Putamen (tissue), 1 donor: ENCODE results near the gene TUBGCP6.

Experiments used
- DNase-seq: peaks from one replicate; pipeline ENCODE4 v3.0.0-alpha.2; 2016; ENCODE audit warnings: low spot score

Gene TUBGCP6

DNA sequence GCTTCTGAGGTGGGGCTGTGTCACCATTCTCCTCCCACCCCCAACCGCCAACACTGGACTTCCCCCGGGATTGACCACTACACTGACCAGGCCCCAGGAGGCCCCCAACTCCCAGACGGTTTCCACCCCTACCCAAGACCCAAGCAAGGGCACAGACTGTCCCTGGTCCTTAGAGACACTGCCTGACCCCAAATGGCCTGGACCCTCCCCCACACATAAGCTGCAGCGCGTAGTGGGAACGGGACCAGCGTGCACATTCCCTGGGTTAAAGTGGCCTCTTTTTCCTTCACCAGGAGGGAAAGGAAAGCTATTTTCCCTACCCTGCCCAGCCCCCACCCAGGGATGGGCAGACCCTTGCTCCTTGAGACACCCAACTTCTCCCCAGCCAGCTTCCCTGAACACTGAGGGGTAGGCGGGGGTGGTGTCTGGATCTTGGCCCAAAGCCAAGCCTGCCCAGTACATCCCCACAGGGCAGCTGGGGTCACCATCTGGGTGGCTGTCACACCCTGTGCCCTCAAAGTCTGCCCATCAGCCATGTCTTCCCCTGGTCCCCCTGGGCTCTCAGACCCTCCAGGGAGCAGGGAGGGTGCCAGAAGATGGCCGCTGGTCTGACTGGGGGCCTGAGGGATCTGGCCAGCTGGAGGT lies 18.3 kb upstream of the TUBGCP6 start:
- DNase-seq, result no peak

DNA sequence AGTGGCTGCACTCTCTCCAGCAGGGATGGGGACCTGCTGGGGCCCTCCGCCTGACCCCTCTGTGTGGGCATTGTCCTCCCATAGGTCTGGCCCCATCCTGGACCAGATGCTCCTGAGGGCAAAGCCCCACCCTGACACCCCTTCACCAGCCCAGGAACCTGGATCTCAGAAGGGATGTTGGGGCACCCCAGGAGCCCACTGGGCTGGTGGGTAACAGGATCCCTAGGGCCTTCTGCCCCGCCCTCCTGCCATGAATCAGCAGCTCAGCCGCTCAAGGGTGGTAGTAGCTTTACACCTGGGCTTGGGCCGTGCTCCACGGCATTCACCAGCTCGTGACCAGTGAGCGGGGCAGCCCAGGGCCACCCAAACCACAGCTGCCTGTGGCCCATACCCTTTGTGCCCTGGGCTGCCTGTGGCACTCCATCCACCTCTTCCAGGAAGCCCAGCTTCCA lies 17.7 kb upstream of the TUBGCP6 start:
- no peak for DNase-seq

DNA sequence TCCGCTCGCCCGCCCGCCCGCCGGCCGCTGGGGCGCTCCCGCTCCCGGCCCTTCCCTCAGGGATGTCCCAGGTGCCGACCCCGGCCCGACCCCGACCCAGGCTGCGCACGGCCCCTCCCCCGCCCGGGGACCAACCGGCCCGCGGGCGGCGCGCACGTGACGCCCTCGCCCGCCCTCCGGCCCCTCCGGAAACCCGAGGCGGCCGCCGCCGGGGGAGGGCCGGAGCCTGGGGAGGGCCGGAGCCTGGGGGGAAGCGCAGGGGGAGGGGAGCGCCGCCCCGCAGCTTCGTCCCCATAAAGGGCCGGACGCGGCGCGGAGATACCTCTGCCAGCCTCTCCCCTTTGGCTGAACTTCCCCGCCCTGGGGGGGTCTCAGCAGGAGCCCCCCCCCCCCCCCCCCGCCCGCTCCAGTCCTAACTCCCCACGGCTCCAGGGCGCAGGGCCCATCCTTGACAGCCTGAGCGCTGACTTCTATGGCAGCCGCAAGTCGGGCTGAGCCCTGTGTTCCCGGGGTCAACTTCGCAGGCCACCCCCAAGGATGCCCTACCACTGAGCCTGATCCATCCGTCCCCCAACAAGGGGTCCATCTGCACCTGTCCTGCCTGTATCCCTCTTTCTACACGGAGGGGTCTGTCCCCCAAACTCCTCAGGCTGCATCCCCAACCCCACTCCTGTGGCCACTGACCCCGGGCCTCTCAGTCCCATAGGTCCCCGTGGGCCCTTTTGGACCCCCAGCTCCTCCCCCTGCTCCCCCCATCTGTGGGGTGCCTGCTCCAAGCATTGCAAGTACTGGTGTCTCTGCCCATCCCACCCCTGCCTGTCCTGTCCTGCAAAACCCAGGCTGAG lies 17.0 kb upstream of the TUBGCP6 start, which contains the start of gene MAPK12:
Gene MAPK12 (minus strand): TSS at position 69 of the 845 bp plus-strand sequence. CDS start 174 bp downstream, outside the sequence.
- DNase-seq, result no peak

DNA sequence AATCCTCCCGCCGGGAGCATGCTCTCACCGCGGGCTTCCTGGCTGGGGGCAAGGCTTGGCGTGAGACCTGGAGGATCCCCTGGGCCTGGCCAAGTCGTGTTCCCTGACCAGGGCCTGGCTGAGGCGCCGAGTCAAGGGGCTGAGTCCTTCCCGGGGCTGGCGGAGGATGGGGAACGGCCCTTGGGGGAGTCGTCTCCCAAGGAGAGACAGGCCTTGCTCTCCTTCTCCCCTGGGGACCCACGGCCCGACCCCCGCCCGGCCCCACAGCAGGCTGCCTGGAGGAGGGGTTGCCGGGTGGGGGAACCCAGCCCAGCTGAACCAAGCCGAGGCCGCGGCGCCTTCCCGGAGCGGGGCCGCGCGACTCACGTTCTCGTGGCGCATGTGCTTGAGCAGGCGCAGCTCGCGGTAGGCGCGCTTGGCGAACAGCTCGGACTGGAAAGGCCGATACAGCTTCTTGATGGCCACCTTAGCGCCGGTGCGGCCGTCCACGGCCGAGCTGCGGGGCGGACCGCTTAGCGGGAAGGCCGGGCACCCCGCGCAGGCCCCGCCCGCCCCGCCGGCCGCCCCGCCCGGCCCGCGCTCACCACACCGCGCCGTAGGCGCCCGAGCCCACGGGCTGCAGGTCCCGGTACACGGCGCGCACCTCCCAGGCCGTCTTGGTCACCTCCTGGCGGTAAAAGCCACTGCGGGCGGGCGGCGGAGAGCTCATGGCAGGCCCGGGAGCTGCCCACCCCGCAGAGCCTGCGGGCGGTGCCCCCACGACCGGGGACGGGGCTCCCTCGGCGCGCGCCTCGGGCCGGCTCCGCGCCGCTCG lies 16.2 kb upstream of the TUBGCP6 start:
- no peak for DNase-seq

DNA sequence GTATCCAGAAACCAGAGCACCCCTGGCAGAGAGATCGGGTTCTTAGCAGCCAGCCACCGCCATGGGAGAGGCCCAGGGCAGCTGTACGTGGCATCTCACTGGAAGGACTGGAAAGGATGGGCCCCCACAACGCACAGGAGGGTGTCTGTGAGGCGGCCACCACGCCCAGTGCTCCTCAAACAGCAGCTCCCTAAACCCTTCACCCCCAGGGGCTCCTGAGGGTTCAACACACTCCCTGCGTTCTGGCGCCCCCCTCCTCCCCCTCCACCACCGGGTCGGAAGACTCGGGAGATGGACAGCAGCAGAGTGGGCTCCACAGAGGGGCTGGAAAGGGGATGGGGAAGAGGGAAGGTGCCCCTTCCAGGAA lies 15.6 kb upstream of the TUBGCP6 start:
- DNase-seq, result no peak

DNA sequence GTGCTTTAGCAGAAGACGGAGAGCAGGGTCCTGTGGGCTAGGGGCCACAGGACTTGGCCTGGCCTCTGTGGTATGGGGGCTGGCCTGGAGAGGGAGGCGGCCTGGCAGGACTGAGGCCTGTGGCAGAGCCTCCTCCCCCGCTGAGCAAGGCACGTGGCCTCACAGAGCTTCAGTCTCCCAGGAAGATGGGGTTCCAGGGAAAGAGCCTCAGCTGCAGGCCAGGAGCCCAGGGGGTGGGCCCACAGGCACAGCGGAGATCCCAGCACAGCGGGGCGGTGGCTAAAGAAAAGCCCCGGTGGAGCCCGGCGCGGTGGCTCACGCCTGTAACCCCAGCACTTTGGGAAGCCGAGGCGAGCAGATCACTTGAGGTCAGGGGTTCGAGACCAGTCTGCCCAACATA lies 14.5 kb upstream of the TUBGCP6 start:
- no peak for DNase-seq

DNA sequence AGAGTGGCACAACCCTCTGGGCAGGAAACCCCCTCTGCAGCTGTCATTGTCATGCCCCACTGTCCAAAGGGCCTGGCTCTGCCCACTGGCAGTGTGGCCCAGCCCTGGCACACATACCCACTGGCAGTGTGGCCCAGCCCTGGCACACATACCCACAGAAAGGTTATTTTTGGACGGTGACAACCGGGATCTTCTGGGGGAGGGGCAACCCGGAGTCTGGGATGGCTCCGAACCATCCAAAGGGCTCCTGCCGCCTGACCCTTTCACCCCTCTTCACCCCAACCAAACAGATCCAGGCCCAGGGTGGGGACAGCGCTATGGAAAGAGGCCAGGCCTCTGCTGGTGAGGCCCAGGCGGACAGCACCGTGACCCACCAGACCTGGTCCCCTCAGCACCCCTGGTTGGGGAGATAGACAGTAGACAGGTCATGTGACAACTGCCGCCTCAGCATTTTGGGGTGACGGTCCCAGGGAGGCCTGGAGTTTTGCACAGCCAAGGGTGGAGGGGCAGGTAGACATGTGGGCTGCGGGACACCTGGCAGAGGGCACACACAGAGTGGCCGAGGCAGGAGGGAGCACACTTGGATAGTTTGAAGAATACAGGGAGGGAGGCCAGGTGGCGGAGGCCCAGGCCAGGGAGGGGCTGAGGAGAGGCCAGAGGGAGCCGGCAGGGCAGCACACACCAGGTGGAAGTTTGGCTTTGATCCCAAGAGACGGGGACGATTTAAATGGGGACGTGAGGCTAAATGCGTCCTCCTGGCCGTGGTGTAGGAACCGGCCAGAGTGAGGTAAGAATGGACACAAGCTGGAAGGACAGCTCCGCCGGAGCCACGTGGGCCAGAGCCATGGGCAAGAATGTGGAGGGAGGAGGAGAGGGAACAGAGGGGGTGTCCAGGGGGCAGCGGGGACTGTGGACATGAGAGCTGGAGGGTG lies 13.8 kb upstream of the TUBGCP6 start:
- no peak for DNase-seq

DNA sequence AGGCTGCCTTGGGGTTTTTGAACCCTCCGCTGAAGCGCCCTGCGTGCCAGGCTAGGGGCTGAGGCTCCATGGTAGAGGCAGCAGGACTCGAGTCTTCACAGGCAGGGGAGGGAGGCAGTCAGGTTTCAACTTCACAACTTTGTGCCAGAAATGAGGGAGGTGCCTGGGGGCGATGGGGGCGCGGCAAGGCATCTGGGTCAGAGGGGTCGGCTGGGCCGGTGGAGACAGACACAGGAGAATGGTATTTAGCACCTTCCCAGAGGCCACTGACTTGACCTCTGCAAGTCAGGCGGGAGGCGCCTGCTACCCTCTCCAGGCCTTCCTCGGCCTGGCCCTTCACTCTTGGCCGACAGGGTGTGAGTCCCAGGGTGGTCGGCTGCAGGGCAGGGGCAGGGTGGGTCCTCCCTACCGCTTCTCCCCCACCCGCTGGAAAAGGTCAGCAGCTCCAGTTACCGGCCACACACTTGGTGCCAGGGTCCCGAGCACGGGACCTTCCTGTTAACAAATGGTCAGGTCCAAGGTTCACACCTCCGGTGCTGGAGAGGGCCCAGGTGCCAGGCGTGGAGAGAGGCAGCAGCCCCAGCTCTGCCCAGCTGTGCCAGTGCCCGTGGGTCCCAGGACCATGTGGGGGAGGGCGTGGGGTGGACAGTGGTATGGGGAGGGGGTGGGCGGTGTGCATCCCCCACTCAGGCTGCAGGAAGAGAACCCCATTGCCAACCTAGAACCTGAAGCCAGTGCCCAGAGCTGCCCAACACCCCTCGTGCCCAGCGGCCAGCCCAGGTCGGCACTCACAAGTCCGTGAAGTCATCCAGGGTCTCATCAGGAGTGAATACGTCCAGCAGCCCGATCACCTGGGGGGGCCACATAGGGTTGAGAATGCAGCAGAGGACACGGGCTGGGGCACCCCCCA lies 12.9 kb upstream of the TUBGCP6 start:
- DNase-seq, result no peak

DNA sequence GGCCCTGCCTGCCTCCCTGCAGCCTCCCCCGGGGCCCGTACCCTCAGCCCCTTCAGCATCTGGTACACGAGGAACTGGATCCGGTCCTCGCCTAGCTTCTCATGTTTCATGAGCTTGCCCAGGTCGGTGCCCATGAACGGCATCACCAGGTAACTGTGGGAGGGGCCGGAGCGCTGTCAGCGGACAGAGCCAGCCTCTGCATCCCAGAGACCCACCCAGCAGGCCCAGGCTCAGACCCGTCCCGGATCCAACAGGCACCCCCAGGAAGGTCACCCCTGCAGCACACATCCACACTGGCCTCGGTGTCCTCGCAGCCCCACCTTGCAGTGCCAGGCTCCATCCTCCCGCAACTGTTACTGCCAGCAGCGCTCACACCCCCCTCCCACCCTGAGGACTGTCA lies 12.2 kb upstream of the TUBGCP6 start:
- DNase-seq, result no peak

DNA sequence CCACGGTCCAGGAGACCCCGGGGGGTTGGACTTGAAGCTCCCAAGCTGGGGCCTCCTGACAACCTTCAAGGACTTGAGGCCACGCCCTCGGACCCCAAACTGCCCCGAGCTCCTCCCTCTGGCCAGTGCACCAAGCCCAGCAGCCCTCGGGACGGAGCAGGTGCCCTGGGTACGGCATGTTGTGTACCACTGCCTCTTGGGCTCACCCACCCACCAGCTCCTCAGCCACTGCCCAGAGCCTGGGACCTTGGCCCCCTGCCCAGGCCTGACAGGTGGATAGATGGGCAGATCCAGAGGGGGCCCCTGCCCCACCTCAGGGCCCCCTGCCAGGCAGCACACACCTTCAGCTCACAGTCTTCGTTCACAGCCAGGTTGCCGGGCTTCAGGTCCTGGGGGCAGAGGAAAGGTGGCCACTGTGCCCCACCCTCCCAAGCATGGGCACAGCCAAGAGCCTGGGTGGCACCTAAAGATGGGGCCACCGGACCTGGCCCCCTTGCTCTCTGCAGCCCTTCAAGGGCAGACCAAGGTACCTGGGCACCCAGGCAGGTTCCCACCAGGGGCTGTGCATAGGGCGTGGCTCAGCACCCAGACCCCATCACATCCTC lies 11.5 kb upstream of the TUBGCP6 start:
- no peak for DNase-seq

DNA sequence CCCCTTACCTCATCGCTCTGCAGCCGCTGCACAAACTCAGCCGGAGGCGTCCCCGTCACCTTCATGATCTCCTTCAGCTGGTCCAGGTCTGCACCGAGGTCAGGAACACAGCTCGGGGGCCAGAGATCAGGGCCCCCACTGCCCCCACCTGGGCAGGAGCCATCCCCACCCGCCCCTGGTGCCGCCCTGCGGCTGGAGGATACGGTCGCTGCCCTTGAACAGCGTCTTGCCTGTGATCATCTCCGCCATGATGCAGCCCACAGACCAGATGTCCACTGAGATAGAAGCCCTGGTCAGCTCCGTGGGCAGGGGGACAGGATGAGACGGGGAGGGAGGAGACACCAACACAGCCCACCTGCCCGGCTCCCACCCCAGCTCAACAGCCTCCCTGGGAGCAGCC lies 10.8 kb upstream of the TUBGCP6 start:
- DNase-seq, result no peak

DNA sequence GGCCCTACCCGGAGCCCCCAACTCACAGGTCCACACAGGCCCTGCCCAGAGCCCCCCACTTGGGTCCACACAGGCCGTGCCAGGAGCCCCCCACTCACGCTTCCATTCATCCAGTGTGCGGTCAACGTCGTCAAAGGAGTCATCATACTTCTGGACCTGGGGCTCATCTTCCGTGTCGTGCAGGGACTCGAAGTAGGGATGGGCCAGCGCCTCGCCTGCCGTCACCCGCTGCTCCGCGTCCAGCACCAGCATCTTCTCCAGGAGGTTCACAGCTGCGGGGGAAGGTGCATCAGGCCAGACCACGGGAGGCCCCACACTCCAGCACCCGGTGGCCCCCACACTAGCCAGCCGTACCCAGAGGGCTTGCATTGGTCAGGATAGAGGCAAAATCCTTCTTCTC lies 10.3 kb upstream of the TUBGCP6 start:
- DNase-seq, result no peak

DNA sequence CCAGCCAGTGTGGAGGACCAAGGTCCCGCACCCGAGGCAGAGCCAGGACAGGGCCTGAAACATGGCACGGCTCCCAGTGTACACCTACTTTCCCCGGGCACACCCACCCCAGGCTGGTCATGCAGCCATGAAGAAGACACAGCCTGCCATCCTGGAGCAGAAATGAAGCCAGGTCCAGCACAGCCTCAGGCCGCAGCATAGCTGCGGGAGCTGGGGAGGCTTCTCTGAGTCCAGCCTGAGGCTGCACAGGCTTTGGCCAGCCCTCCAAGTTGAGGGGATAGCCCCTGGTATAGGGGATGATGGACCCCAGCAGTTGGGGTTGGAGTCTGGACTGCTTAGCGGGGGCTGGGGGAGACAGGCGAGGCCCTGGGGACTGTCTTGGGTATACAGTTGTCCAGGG lies 9.1 kb upstream of the TUBGCP6 start:
- DNase-seq, result no peak

DNA sequence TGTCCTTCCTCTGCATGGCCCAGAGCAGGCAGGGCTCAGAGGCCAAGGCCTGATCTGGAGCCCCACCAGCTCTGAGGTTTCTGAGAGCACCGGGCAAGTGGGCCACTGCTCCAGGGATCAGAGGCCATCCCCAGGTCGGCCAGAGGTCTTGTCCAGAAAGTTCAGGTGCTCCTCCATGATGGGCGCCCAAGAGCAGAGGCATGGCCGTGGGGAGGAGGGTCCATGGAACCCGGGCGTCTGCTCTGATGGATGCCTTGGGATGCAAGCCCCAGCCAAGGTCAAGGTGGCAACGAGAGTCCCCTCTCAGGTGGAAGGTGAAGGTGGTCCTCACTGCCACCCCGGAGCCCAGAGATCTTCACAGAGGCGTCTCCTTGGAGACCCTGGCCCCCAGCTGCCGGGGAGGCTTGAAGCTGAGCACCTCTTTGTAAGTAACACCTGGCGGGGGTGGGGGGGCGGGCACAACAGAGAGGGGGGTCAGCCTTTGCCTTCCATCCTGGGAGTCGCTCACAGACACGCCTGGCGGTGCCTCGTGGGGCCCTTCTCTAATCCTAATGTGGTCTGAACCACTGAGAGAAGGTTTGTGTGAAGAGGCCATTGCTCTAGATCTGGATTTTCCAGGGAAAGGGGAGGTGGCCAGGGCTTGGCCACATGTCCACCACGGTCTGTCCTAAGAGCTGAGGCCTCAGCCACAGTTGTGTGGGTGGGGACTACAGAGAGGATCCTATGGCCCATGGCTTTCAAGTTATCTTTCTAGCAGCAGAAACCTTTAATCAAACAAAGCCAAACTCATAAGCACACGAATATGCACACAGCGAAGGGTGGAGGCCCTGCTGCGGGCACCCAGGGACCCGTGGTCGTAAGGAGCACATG lies 8.5 kb upstream of the TUBGCP6 start:
- no peak for DNase-seq

DNA sequence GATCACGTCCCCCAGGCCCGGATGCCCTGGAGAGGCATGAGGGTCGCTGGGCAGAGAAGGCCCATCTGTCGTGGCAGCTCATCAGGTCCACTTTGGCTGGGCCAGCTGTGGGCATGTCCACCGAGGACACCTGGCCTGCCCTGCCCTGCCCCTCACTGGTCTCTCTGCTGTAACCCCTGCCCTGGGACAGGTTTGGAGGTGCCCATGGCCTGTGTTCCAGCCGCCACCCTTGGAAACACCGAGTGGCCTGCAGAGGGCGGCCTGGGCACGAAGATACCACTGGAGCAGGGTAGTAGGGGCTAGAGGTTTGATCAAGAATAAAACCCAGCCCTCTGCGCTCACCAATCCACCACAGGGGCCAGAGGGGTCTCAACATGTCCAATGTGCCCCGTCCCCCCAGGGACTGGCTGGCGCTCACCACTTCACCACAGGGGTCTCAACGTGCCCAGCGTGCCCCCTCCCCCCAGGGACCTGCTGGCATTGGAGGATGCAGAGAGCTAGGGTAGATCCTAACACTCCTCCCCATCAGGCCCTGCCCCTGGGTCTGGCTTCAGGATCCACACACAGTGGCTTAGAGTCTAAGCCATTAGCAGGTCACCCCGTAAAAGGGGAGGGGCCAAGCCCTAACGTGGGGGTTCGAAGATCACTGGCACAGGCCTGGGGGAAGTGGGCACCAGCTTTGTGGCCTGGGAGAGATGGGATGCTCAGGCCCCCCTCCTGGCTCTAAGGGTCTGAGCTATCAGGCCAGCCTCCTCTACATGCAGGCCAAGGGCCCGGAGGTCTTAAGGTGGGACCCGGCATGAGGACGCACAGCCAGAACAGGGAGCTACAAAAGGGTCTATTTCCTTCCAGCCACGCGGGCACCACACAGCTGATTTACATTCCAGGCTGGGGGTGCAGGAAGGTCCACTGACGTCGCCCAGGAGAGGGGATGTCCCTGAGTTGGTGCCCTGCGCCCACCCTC lies 7.5 kb upstream of the TUBGCP6 start:
- DNase-seq, result no peak

DNA sequence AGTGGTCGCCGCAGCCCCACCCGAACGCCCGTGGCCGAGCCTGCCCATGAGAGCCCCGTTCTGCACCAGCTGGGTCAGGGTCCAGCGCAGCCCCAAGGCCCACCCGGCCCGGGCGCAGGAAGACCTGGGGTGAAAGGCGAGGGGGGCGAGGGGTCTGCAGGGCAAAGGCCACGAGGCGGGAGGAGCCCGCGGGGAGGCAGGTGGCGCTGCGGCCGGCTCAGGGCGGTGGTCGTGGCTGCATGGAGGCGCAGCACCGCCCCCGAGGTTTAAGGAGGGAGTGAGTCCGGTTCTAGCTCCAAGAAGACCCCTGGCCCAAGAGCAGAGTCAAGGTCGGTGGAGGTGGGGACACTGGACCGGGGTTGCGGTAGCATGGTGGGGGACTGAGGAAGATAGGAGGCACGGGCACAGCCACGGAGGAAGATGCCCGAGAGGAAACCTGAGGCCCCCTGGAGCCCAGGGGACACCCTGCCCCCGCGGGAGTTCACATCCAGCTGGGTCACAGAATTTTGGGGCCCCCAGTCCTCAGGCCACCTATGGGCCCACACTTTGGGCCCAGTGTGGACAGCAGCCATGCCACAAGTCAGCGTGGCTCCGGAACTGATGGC lies 6.8 kb upstream of the TUBGCP6 start:
- DNase-seq, result no peak
